Activated T-cell treated with anti-CD3 and anti-CD28 coated beads, Interleukin-2, amount 50 U/mL, for 24 hours (primary cell): ENCODE data around the gene AXIN1.
"Not testable (repeated sequence)": the region's sequence is repeated elsewhere in the genome, so short reads cannot be mapped to it uniquely, and the experiment has no call there.

Experiments used
- DNase-seq: peaks from one replicate; pipeline ENCODE4 v3.0.0-alpha.2; 2020
- H3K27ac Mint-ChIP-seq: 2 replicates; pipeline ENCODE4 v1.8.0; 2020; ENCODE audit warnings: mild to moderate bottlenecking, mixed read lengths
- H3K27me3 Mint-ChIP-seq: 2 replicates; pipeline ENCODE4 v1.8.0; 2020; ENCODE audit warnings: mixed read lengths
- H3K36me3 Mint-ChIP-seq: 2 replicates; pipeline ENCODE4 v1.8.0; 2020; ENCODE audit warnings: low read depth, mixed read lengths
- H3K4me1 Mint-ChIP-seq: 2 replicates; pipeline ENCODE4 v1.8.0; 2020; ENCODE audit warnings: low read depth, mixed read lengths
- H3K4me3 Mint-ChIP-seq: 2 replicates; pipeline ENCODE4 v1.8.0; 2020; ENCODE audit warnings: mild to moderate bottlenecking, moderate library complexity, mixed read lengths
- H3K9me3 Mint-ChIP-seq: 2 replicates; pipeline ENCODE4 v1.8.0; 2020; ENCODE audit warnings: mixed read lengths

AXIN1 gene

GRCh38 chr16:264440-264951 is 88.0 kb downstream of the AXIN1 start:
- Mint-ChIP-seq H3K27me3 (no peaks in the 10 kb centered on the region), H3K9me3 (no peaks in the 10 kb centered on the region), H3K4me3 (no peak overlapping the region), H3K36me3 (peaks cover 31% of the 10 kb centered on the region), H3K4me1 (peaks cover 2% of the 10 kb centered on the region), H3K27ac (no peak overlapping the region)
- DNase-seq, result no peak

- H3K36me3 Mint-ChIP-seq, result peaks cover 37% of the 10 kb centered on the region
- no peak overlapping the region for H3K4me3 Mint-ChIP-seq
- H3K4me1 Mint-ChIP-seq, result peaks cover 7% of the 10 kb centered on the region
- no peaks in the 10 kb centered on the region for H3K9me3 Mint-ChIP-seq
- H3K27me3 Mint-ChIP-seq, result no peaks in the 10 kb centered on the region
- no peak overlapping the region for H3K27ac Mint-ChIP-seq
- no peak for DNase-seq
These were observed 88.6 kb downstream of the AXIN1 start for GRCh38 chr16:263944-264343.

GRCh38 chr16:263182-263774 is 89.2 kb downstream of the AXIN1 start:
- Mint-ChIP-seq H3K4me3 (no peak overlapping the region), H3K27me3 (no peaks in the 10 kb centered on the region), H3K4me1 (peaks cover 8% of the 10 kb centered on the region), H3K36me3 (peaks cover 37% of the 10 kb centered on the region), H3K9me3 (no peaks in the 10 kb centered on the region), H3K27ac (no peak overlapping the region)
- no peak for DNase-seq

GRCh38 chr16:262121-262745 is 90.3 kb downstream of the AXIN1 start:
- H3K27ac Mint-ChIP-seq, result no peak overlapping the region
- no peak for DNase-seq
- no peak overlapping the region for H3K4me3 Mint-ChIP-seq
- H3K4me1 Mint-ChIP-seq, result peaks cover 8% of the 10 kb centered on the region
- H3K9me3 Mint-ChIP-seq, result no peaks in the 10 kb centered on the region
- H3K36me3 Mint-ChIP-seq, result peaks cover 41% of the 10 kb centered on the region
- no peaks in the 10 kb centered on the region for H3K27me3 Mint-ChIP-seq

GRCh38 chr16:261031-261691 is 91.4 kb downstream of the AXIN1 start:
- Mint-ChIP-seq H3K9me3 (no peaks in the 10 kb centered on the region), H3K27me3 (no peaks in the 10 kb centered on the region), H3K4me3 (no peak overlapping the region), H3K36me3 (peaks cover 42% of the 10 kb centered on the region), H3K27ac (no peak overlapping the region), H3K4me1 (peaks cover 8% of the 10 kb centered on the region)
- no peak for DNase-seq

GRCh38 chr16:260326-260725 is 92.2 kb downstream of the AXIN1 start:
- no peaks in the 10 kb centered on the region for H3K27me3 Mint-ChIP-seq
- no peaks in the 10 kb centered on the region for H3K9me3 Mint-ChIP-seq
- H3K36me3 Mint-ChIP-seq, result peaks cover 50% of the 10 kb centered on the region
- no peak overlapping the region for H3K4me3 Mint-ChIP-seq
- H3K27ac Mint-ChIP-seq, result no peak overlapping the region
- DNase-seq, result no peak
- peaks cover 10% of the 10 kb centered on the region for H3K4me1 Mint-ChIP-seq

GRCh38 chr16:259814-260253 is 92.7 kb downstream of the AXIN1 start:
- no peaks in the 10 kb centered on the region for H3K9me3 Mint-ChIP-seq
- DNase-seq, result no peak
- peaks cover 52% of the 10 kb centered on the region for H3K36me3 Mint-ChIP-seq
- H3K4me3 Mint-ChIP-seq, result no peak overlapping the region
- peaks cover 12% of the 10 kb centered on the region for H3K4me1 Mint-ChIP-seq
- no peak overlapping the region for H3K27ac Mint-ChIP-seq
- no peaks in the 10 kb centered on the region for H3K27me3 Mint-ChIP-seq

GRCh38 chr16:259226-259625 is 93.3 kb downstream of the AXIN1 start:
- H3K27ac Mint-ChIP-seq, result no peak overlapping the region
- no peak for DNase-seq

GRCh38 chr16:258091-258490 is 94.4 kb downstream of the AXIN1 start:
- peaks cover 23% of the 10 kb centered on the region for H3K4me1 Mint-ChIP-seq
- H3K4me3 Mint-ChIP-seq, H3K27me3 Mint-ChIP-seq, H3K9me3 Mint-ChIP-seq, H3K27ac Mint-ChIP-seq, DNase-seq: not testable (repeated sequence)
- H3K36me3 Mint-ChIP-seq, result peaks cover 57% of the 10 kb centered on the region

More at GRCh38 chr16:259226-259625, 93.3 kb downstream of the AXIN1 start:
- Mint-ChIP-seq H3K4me1 (peaks cover 14% of the 10 kb centered on the region), H3K27me3 (no peaks in the 10 kb centered on the region), H3K4me3 (no peak overlapping the region), H3K36me3 (peaks cover 57% of the 10 kb centered on the region), H3K9me3 (no peaks in the 10 kb centered on the region)

GRCh38 chr16:255183-255582 is 97.3 kb downstream of the AXIN1 start:
- Mint-ChIP-seq H3K4me1 (peaks cover 39% of the 10 kb centered on the region), H3K36me3 (peaks cover 45% of the 10 kb centered on the region)

GRCh38 chr16:254461-254860 is 98.1 kb downstream of the AXIN1 start:
- peaks cover 39% of the 10 kb centered on the region for H3K4me1 Mint-ChIP-seq
- no peaks in the 10 kb centered on the region for H3K9me3 Mint-ChIP-seq
- peaks cover 43% of the 10 kb centered on the region for H3K36me3 Mint-ChIP-seq
- H3K27me3 Mint-ChIP-seq, result no peaks in the 10 kb centered on the region
- no peak for DNase-seq
- H3K27ac Mint-ChIP-seq, result no peak overlapping the region
- H3K4me3 Mint-ChIP-seq, result no peak overlapping the region

More at GRCh38 chr16:255183-255582, 97.3 kb downstream of the AXIN1 start:
- DNase-seq, result no peak
- Mint-ChIP-seq H3K9me3 (no peaks in the 10 kb centered on the region), H3K27ac (no peak overlapping the region), H3K27me3 (no peaks in the 10 kb centered on the region), H3K4me3 (no peak overlapping the region)

GRCh38 chr16:253833-254232 is 98.7 kb downstream of the AXIN1 start:
- H3K36me3 Mint-ChIP-seq, result peaks cover 37% of the 10 kb centered on the region
- H3K27me3 Mint-ChIP-seq, result no peaks in the 10 kb centered on the region
- H3K27ac Mint-ChIP-seq, result no peak overlapping the region

GRCh38 chr16:252366-253337 is 99.9 kb downstream of the AXIN1 start:
- Mint-ChIP-seq H3K36me3 (peaks cover 37% of the 10 kb centered on the region), H3K27me3 (no peaks in the 10 kb centered on the region), H3K27ac (peak overlapping the region; percentile 76), H3K4me3 (peak overlapping the region; percentile 61), H3K9me3 (no peaks in the 10 kb centered on the region), H3K4me1 (peaks cover 35% of the 10 kb centered on the region)
- DNase-seq, result peak; percentile 46

More at GRCh38 chr16:253833-254232, 98.7 kb downstream of the AXIN1 start:
- H3K4me1 Mint-ChIP-seq, result peaks cover 33% of the 10 kb centered on the region
- no peak overlapping the region for H3K4me3 Mint-ChIP-seq
- H3K9me3 Mint-ChIP-seq, result no peaks in the 10 kb centered on the region
- no peak for DNase-seq

- no peaks in the 10 kb centered on the region for H3K9me3 Mint-ChIP-seq
- no peaks in the 10 kb centered on the region for H3K27me3 Mint-ChIP-seq
- no peak overlapping the region for H3K27ac Mint-ChIP-seq
- no peak for DNase-seq
- H3K4me1 Mint-ChIP-seq, result peaks cover 29% of the 10 kb centered on the region
- peaks cover 15% of the 10 kb centered on the region for H3K36me3 Mint-ChIP-seq
- no peak overlapping the region for H3K4me3 Mint-ChIP-seq
These were observed 103.1 kb downstream of the AXIN1 start for GRCh38 chr16:249431-249830.
